ENCODE results near the gene CDYL.

The CDYL gene

GRCh38 chr6:4812068-4812467 is 35.9 kb downstream of the CDYL start:
- Histone ChIP-seq H3K4me3 (ENCODE audit: low read depth, low read length, poor library complexity, severe bottlenecking) (no peak overlapping the region), H3K4me1 (ENCODE audit: insufficient read depth, low read length, severe bottlenecking) (no peaks in the 10 kb centered on the region), H3K36me3 (ENCODE audit: insufficient read depth, low read length) (no peaks in the 10 kb centered on the region), H3K9ac (ENCODE audit: low read length) (no peak overlapping the region), H3K4me2 (ENCODE audit: low read length) (no peak overlapping the region), H4K20me1 (ENCODE audit: insufficient read depth, low read length) (no peaks in the 10 kb centered on the region; the same call in 1 of the 2 replicates), H3K9me2 (ENCODE audit: low read depth, low read length) (no peaks in the 10 kb centered on the region), H3K27me3 (ENCODE audit: insufficient read depth, low read length) (no peaks in the 10 kb centered on the region), H2AFZ (ENCODE audit: low read length) (no peak overlapping the region), H3K27ac (ENCODE audit: low read depth, low read length, poor library complexity, severe bottlenecking) (no peak overlapping the region), H3F3A (ENCODE audit: insufficient read depth, low read length) (no peaks in the 10 kb centered on the region), H3K79me2 (ENCODE audit: insufficient read depth, low read length) (peaks cover 11% of the 10 kb centered on the region; the same call in 1 of the 2 replicates), H3K9me3 (ENCODE audit: low read length) (0 out of 2 replicates have a peak, but pooled peaks cover 6% of the 10 kb centered on the region)
- no peak for TF ChIP-seq EZH2 (IDR thresholded peaks at IDR 0.05; ENCODE audit: borderline replicate concordance, low read length)
- TF ChIP-seq, protein P1, sequence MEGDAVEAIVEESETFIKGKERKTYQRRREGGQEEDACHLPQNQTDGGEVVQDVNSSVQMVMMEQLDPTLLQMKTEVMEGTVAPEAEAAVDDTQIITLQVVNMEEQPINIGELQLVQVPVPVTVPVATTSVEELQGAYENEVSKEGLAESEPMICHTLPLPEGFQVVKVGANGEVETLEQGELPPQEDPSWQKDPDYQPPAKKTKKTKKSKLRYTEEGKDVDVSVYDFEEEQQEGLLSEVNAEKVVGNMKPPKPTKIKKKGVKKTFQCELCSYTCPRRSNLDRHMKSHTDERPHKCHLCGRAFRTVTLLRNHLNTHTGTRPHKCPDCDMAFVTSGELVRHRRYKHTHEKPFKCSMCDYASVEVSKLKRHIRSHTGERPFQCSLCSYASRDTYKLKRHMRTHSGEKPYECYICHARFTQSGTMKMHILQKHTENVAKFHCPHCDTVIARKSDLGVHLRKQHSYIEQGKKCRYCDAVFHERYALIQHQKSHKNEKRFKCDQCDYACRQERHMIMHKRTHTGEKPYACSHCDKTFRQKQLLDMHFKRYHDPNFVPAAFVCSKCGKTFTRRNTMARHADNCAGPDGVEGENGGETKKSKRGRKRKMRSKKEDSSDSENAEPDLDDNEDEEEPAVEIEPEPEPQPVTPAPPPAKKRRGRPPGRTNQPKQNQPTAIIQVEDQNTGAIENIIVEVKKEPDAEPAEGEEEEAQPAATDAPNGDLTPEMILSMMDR (IDR thresholded peaks at IDR 0.05; ENCODE audit: low read length): no peak

GRCh38 chr6:4813055-4813454 is 36.9 kb downstream of the CDYL start:
- no peak overlapping the region for H3K9ac ChIP-seq (ENCODE audit: low read length)
- no peak overlapping the region for H3K27ac ChIP-seq (ENCODE audit: low read depth, low read length, poor library complexity, severe bottlenecking)
- H3K36me3 ChIP-seq (ENCODE audit: insufficient read depth, low read length): no peaks in the 10 kb centered on the region
- H3K4me2 ChIP-seq (ENCODE audit: low read length): no peak overlapping the region
- no peak overlapping the region for H2AFZ ChIP-seq (ENCODE audit: low read length)
- TF ChIP-seq, protein P1 (IDR thresholded peaks at IDR 0.05; ENCODE audit: low read length): no peak
- no peak for TF ChIP-seq EZH2 (IDR thresholded peaks at IDR 0.05; ENCODE audit: borderline replicate concordance, low read length)
- H4K20me1 ChIP-seq (ENCODE audit: insufficient read depth, low read length): no peaks in the 10 kb centered on the region; the same call in 1 of the 2 replicates
- H3K9me2 ChIP-seq (ENCODE audit: low read depth, low read length): no peaks in the 10 kb centered on the region
- no peaks in the 10 kb centered on the region for H3K4me1 ChIP-seq (ENCODE audit: insufficient read depth, low read length, severe bottlenecking)
- H3K4me3 ChIP-seq (ENCODE audit: low read depth, low read length, poor library complexity, severe bottlenecking): no peak overlapping the region
- peaks cover 11% of the 10 kb centered on the region; the same call in 1 of the 2 replicates for H3K79me2 ChIP-seq (ENCODE audit: insufficient read depth, low read length)
- H3K9me3 ChIP-seq (ENCODE audit: low read length): 0 out of 2 replicates have a peak, but pooled peaks cover 3% of the 10 kb centered on the region
- no peaks in the 10 kb centered on the region for H3K27me3 ChIP-seq (ENCODE audit: insufficient read depth, low read length)
- no peaks in the 10 kb centered on the region for H3F3A ChIP-seq (ENCODE audit: insufficient read depth, low read length)

- Histone ChIP-seq H4K20me1 (ENCODE audit: insufficient read depth, low read length) (no peaks in the 10 kb centered on the region; the same call in 1 of the 2 replicates), H3K4me3 (ENCODE audit: low read depth, low read length, poor library complexity, severe bottlenecking) (no peak overlapping the region), H3K36me3 (ENCODE audit: insufficient read depth, low read length) (no peaks in the 10 kb centered on the region), H3K9me3 (ENCODE audit: low read length) (0 out of 2 replicates have a peak, but pooled peaks cover under 1% of the 10 kb centered on the region), H2AFZ (ENCODE audit: low read length) (no peak overlapping the region), H3K9ac (ENCODE audit: low read length) (no peak overlapping the region), H3K27me3 (ENCODE audit: insufficient read depth, low read length) (no peaks in the 10 kb centered on the region), H3F3A (ENCODE audit: insufficient read depth, low read length) (no peaks in the 10 kb centered on the region), H3K4me2 (ENCODE audit: low read length) (no peak overlapping the region), H3K79me2 (ENCODE audit: insufficient read depth, low read length) (peaks cover 11% of the 10 kb centered on the region; the same call in 1 of the 2 replicates), H3K9me2 (ENCODE audit: low read depth, low read length) (no peaks in the 10 kb centered on the region), H3K27ac (ENCODE audit: low read depth, low read length, poor library complexity, severe bottlenecking) (no peak overlapping the region), H3K4me1 (ENCODE audit: insufficient read depth, low read length, severe bottlenecking) (no peaks in the 10 kb centered on the region)
- TF ChIP-seq, protein P1 (IDR thresholded peaks at IDR 0.05; ENCODE audit: low read length): no peak
- TF ChIP-seq EZH2 (IDR thresholded peaks at IDR 0.05; ENCODE audit: borderline replicate concordance, low read length): no peak
Observed at GRCh38 chr6:4814212-4814611, 38.0 kb downstream of the CDYL start.
